HepG2 (cell line): ENCODE data around the gene RAD51. TPM values are rescaled to one million over a fixed set of nuclear protein-coding genes. Genes with fewer than 3 reads are reported as not detected.

Source experiments
- ARNT2 ChIP-seq: sonication (generic); formaldehyde crosslinking; IDR thresholded peaks from 2 replicates; pipeline ENCODE4 v1.8.0; 2022; ENCODE audit warnings: mild to moderate bottlenecking, low read depth, missing genetic modification reagents, moderate library complexity
- HOXA7 ChIP-seq: sonication (generic); formaldehyde crosslinking; IDR thresholded peaks from 2 replicates; pipeline ENCODE4 v1.8.1; 2022; ENCODE audit warnings: mild to moderate bottlenecking, missing genetic modification reagents, moderate library complexity
- MAFG ChIP-seq: sonication (generic); formaldehyde crosslinking; IDR thresholded peaks from 2 replicates; pipeline ENCODE4 v1.5.1; 2020; ENCODE audit warnings: mild to moderate bottlenecking, missing genetic modification reagents
- NR1H2 ChIP-seq: sonication (generic); formaldehyde crosslinking; IDR thresholded peaks from 2 replicates; pipeline ENCODE4 v1.8.1; 2022; ENCODE audit warnings: low read depth, missing genetic modification reagents, borderline replicate concordance
- RBM39 ChIP-seq: fragments of 200-400 bp; formaldehyde crosslinking; IDR thresholded peaks from one replicate; pipeline ENCODE4 v1.6.1; 2018; ENCODE audit warnings: antibody characterized with exemption, mild to moderate bottlenecking, low read depth, low read length; ENCODE audit not compliant: poor library complexity, severe bottlenecking
- ZBTB37 ChIP-seq: sonication (generic); formaldehyde crosslinking; IDR thresholded peaks from 2 replicates; pipeline ENCODE4 v1.4.0; 2020; ENCODE audit warnings: mild to moderate bottlenecking, missing genetic modification reagents
- ZBTB8A ChIP-seq: sonication (generic); formaldehyde crosslinking; IDR thresholded peaks from 2 replicates; pipeline ENCODE4 v1.4.0; 2020; ENCODE audit warnings: mild to moderate bottlenecking, low read depth, missing genetic modification reagents, borderline replicate concordance
- ZFP62 ChIP-seq: sonication (generic); formaldehyde crosslinking; IDR thresholded peaks from 2 replicates; pipeline ENCODE4 v1.4.0; 2020; ENCODE audit warnings: missing genetic modification reagents
- ZKSCAN5 ChIP-seq: sonication (generic); formaldehyde crosslinking; IDR thresholded peaks from 2 replicates; pipeline ENCODE4 v1.5.1; 2020; ENCODE audit warnings: mild to moderate bottlenecking, missing genetic modification reagents
- ZNF674 ChIP-seq: sonication (generic); formaldehyde crosslinking; IDR thresholded peaks from 2 replicates; pipeline ENCODE4 v1.5.0; 2020; ENCODE audit warnings: low read depth, mild to moderate bottlenecking, missing genetic modification reagents
- ZNF687 ChIP-seq: sonication (generic); formaldehyde crosslinking; IDR thresholded peaks from 2 replicates; pipeline ENCODE4 v1.5.1; 2020; ENCODE audit warnings: mild to moderate bottlenecking, missing genetic modification reagents, moderate library complexity
- ZNF792 ChIP-seq: IDR thresholded peaks from 2 replicates; pipeline ENCODE4 v1.6.1; 2016
- ZNF878 ChIP-seq: sonication (generic); formaldehyde crosslinking; IDR thresholded peaks from 2 replicates; pipeline ENCODE4 v1.8.1; 2023; ENCODE audit warnings: mild to moderate bottlenecking, missing genetic modification reagents, moderate library complexity
- polyA plus RNA-seq, 8 experiments: library from polyadenylated mRNA; depleted of rRNA in 3 of 8; stranded (reverse) in 7 of 8; unstranded in 1 of 8; fragments of >200 nt; fragmentation: Illumina TruSeq in 4 of 8; extraction: Trizol in 4 of 8; gene quantifications; 2 replicates each; pipeline versions ENCODE4 v1.2.1 to v1.2.3, GENCODE V29; 2011 to 2016; ENCODE audit warnings: low read depth in 4 of 8, missing spikeins in 1 of 8, mixed read lengths in 1 of 8; ENCODE audit not compliant: insufficient read depth in 1 of 8
- total RNA-seq, 5 experiments: library from RNA; depleted of rRNA; stranded (reverse); fragments of >200 nt; fragmentation: Illumina TruSeq; extraction: Trizol; gene quantifications; 2 replicates each; pipeline ENCODE4 v1.2.3, GENCODE V29; 2016; ENCODE audit warnings: low read depth in 1 of 5
- TF ChIP-seq, protein P1 (sequence below): IDR thresholded peaks from 2 replicates; pipeline ENCODE4 v1.6.1; 2016; ENCODE audit warnings: missing compliant biosample characterization, missing genetic modification reagents, borderline replicate concordance
- TF ChIP-seq, protein P2 (sequence below): sonication (generic); formaldehyde crosslinking; IDR thresholded peaks from 2 replicates; pipeline ENCODE4 v1.4.0; 2020; ENCODE audit warnings: missing genetic modification reagents, mild to moderate bottlenecking, borderline replicate concordance
- TF ChIP-seq, protein P3 (sequence below): sonication (generic); formaldehyde crosslinking; IDR thresholded peaks from 2 replicates; pipeline ENCODE4 v1.4.0; 2020; ENCODE audit warnings: missing genetic modification reagents

The RAD51 gene
- total and polyA plus RNA-seq, 2 of the 13 experiments (the other 11 are each of a cell fraction or from before 2014, with no cell fraction given) = 8.5 to 12.8 TPM

- TF ChIP-seq, protein P1, sequence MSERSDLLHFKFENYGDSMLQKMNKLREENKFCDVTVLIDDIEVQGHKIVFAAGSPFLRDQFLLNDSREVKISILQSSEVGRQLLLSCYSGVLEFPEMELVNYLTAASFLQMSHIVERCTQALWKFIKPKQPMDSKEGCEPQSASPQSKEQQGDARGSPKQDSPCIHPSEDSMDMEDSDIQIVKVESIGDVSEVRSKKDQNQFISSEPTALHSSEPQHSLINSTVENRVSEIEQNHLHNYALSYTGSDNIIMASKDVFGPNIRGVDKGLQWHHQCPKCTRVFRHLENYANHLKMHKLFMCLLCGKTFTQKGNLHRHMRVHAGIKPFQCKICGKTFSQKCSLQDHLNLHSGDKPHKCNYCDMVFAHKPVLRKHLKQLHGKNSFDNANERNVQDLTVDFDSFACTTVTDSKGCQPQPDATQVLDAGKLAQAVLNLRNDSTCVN (CRISPR knock-in tag) = no peak
- TF ChIP-seq, protein P2, sequence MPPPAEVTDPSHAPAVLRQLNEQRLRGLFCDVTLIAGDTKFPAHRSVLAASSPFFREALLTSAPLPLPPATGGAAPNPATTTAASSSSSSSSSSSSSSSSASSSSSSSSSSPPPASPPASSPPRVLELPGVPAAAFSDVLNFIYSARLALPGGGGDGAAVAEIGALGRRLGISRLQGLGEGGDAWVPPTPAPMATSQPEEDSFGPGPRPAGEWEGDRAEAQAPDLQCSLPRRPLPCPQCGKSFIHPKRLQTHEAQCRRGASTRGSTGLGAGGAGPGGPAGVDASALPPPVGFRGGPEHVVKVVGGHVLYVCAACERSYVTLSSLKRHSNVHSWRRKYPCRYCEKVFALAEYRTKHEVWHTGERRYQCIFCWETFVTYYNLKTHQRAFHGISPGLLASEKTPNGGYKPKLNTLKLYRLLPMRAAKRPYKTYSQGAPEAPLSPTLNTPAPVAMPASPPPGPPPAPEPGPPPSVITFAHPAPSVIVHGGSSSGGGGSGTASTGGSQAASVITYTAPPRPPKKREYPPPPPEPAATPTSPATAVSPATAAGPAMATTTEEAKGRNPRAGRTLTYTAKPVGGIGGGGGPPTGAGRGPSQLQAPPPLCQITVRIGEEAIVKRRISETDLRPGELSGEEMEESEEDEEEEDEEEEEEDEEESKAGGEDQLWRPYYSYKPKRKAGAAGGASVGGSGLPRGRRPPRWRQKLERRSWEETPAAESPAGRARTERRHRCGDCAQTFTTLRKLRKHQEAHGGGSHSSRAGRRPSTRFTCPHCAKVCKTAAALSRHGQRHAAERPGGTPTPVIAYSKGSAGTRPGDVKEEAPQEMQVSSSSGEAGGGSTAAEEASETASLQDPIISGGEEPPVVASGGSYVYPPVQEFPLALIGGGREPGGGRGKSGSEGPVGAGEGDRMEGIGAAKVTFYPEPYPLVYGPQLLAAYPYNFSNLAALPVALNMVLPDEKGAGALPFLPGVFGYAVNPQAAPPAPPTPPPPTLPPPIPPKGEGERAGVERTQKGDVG (CRISPR knock-in tag) = no peak
- TF ChIP-seq NR1H2 (CRISPR knock-in tag) (peak; percentile 54; the same call in 1 of the 2 replicates), HOXA7 (CRISPR knock-in tag) (no peak), ZBTB8A (CRISPR knock-in tag) (no peak), ARNT2 (CRISPR knock-in tag) (no peak), ZNF792 (no peak; the same call in none of the 2 replicates), ZBTB37 (CRISPR knock-in tag) (no peak), ZKSCAN5 (CRISPR knock-in tag) (no peak), ZFP62 (CRISPR knock-in tag) (no peak), RBM39 (no peak), ZNF687 (peak; percentile 93), ZNF674 (CRISPR knock-in tag) (no peak), MAFG (CRISPR knock-in tag) (peak; percentile 66; the same call in 1 of the 2 replicates), ZNF878 (CRISPR knock-in tag) (0 out of 2 replicates have a peak, but pooled peaks have one; percentile 40)
- TF ChIP-seq, protein P3, sequence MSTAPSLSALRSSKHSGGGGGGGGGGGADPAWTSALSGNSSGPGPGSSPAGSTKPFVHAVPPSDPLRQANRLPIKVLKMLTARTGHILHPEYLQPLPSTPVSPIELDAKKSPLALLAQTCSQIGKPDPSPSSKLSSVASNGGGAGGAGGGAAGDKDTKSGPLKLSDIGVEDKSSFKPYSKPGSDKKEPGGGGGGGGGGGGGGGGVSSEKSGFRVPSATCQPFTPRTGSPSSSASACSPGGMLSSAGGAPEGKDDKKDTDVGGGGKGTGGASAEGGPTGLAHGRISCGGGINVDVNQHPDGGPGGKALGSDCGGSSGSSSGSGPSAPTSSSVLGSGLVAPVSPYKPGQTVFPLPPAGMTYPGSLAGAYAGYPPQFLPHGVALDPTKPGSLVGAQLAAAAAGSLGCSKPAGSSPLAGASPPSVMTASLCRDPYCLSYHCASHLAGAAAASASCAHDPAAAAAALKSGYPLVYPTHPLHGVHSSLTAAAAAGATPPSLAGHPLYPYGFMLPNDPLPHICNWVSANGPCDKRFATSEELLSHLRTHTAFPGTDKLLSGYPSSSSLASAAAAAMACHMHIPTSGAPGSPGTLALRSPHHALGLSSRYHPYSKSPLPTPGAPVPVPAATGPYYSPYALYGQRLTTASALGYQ = no peak
These were observed 69.0 kb downstream of the RAD51 start, which contains the start of gene GCHFR (continued) for GRCh38 chr15:40763801-40764628.
